Stimulated activated CD4-positive, alpha-beta T cell treated with anti-CD3 and anti-CD28 coated beads, Interleukin-4, amount 100 ng/mL, for 24 hours (primary cell): ENCODE data around the gene SF1.

Experiments used
- DNase-seq: peaks from one replicate; pipeline ENCODE4 v3.0.0-alpha.2; 2020

The SF1 gene

DNA sequence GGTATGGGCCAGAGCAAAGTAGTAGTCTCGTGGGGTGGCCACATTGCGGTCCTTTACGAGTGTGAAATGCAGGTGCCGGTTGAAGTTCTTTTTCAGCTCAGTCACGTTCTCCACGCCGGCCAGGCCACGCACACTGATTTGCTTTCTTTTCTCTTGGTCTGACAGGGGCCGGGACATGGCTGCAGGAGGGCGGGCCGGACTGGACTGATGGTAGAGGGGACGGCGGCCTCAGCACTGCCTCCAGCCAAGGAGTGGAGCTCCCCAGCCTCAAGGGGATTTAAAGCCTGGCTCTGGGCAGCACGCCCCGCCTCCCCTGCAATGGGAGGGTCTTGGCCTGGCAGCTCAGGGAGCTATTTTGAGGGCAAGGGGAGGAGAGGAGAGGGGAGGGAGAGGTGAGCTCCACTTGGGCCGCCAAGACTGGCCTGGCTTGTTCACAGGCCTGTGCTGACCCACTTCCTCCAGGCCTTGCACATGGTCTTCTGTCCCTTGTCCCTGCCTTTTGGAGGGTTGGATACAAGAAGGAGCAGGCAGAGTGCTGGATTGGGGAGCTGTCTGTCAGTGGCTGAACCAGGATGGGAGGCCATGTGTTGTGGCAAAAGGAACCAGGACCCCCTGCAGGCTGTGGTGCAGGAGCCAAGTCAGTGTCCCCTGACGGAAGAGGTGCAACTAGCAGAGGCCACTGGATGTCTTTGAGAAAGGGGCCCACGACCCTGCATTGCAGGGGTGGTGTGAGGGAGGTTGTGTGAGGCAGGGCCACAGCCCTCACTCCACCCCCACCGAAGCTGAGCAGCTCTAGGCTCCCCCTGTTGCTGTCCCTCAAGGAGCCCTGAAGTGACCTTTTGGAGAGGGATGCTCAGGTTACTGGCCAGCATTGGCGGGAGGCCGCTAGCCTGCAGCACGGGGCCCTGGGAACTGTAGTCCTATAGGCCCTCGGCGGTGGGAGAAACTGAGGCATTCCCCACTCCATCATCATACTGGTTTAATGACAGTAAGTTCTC is 18.3 kb downstream of the SF1 start, which contains the start of gene PYGM:
PYGM (minus strand) TSS at position 253 of the 998 bp plus-strand sequence; CDS start at position 177, 76 bp downstream.
- no peak for DNase-seq

- no peak for DNase-seq
These were observed 19.1 kb downstream of the SF1 start for GRCh38 chr11:64759131-64759721.

GRCh38 chr11:64758330-64759079 is 19.8 kb downstream of the SF1 start:
- DNase-seq, result no peak

DNA sequence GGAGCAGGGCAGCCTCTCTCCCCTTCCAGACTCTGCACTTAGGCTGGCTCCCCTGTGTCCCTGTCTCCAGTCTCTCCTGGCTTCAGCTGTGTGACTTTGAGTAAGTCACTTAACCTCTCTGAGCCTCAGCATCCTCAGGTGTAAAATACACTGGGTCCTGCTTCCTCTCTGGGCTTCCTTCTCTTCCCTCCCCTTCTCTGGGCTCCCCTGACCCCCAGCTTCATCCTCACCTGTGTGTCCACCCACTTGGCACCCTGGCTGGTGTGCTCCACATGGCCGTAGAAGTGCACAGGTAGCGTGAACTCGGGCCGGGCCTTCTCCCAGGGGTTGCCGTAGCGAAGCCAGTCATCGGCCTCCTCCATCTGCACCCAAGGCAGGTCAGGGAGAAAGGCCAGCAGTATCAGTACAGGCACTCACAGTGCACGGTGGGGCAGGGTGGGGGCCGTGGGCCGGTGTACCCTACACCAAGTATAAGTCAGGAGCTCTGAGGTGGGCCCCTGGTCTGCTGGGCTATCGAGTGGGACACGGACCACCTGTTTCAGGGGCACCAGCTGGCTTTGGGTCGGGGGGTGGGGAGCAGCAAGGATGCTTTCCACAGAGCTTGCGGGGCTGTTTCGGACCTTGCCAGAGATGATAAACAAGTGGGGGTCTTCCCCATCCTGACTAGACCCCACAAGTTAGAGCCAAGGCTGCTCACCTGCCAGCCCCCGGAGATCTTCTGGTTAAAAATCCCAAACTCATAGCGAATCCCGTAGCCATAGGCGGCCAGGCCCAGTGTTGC is 20.6 kb downstream of the SF1 start:
- no peak for DNase-seq

- no peak for DNase-seq
These were observed 22.5 kb downstream of the SF1 start for GRCh38 chr11:64755681-64756361.

DNA sequence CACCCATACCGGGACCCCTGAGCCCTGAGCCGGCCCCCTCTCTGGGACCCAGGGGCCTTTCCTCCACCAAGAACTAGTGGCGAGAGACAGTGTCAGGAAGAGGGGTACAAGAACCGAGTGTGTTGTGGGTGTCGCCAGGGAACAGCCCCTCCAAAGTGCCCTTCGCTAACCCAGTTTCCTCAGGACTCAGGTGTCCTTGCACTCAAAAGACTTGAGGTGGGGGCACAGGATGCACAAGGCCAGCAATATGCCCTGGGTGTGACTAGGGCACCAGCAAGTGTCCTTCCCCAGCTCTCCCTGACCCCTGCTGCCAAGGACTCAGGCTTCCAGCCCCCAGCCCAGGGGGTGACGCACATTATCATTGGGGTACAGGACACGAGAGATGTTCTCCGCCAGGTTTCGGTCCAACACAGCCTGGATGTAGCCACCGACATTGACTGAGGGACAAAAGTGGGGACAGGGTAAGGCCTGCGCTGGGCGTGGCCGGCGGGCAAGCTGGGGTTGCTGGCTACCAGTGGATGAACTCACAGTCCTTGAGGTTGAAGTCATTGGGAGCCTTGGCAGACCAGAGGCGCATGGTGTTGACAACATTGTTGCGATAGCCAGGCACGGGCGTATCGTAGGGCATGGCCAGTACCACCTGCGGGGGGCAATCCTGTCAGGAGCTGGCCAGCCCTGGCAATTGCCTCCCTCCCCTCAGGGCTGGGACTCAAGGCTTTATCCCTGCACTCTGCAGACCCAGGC is 23.3 kb downstream of the SF1 start:
- no peak for DNase-seq

- no peak for DNase-seq
These were observed 24.0 kb downstream of the SF1 start for GRCh38 chr11:64754124-64754918.

DNA sequence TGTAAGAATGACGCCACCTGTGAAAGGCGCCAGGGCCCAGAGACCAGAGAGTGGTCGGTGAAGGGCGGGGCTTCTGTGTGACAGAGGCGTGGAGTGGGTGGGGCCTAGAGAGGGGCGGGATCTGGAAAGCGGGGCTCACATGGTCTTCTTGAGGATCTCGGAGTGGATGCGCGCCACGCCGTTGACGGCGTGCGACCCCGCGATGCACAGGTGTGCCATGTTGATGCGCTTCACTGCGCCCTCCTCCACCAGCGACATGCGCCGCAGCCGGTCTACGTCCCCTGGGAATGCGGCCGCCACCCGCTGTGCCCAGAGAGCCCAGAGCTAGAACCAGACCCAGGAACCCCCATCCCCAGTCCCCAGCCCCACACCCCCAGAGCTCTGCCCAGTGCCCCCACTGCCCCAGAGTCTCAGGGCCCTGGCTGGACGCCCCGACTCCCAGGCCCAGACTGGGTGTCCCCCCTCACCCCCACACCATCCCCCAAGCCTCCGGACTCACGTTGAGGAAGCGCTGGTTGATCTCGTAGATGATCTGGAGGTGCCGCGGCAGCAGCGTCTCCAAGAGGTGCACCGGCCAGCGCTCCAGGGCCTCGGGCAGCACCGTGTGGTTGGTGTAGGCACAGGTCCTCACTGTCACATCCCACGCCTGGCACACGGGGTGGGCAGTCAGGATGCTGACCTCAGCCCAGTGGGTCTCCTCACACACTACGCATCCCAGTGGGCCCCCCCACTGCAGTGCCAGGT is 24.8 kb downstream of the SF1 start:
- DNase-seq, result no peak

GRCh38 chr11:64753019-64753379 is 25.3 kb downstream of the SF1 start:
- DNase-seq, result no peak

DNA sequence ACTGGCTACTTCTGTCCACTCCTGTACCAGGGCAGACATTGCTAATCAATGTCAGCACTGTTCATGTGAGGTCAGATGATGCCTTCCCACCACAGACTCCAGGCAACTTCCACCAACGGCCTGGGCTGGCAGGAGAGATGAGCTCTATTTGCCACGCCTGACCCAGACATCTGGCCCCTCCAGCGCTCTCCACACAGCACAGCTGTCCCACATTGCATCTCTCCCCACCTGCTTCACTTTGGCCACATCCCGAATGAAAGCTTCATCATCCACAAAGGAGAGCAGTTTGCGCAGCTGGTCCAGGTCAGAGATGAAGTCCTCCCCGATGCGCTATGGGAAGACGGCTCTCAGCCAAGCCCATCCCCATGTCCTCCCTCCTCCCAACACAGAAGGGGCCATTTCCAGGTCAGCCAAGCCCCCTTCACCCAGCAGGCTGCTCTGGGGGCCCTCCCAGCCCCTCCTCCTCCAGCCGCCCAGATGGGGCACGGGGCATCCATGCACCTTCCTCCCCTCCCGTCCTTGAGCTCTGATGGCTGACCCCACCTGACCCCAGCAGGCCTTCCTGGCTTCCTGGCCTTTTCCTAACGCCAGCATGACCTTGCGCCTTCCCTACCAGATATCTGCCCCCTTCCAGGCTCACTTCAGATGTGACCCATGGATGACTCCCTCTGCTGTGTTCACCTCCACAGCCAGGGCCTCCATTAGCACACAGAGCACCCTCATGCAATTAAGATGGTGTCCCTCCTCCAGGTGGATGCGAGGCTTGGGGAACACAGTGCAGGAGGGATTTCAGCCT is 26.0 kb downstream of the SF1 start:
- no peak for DNase-seq

- no peak for DNase-seq
These were observed 26.8 kb downstream of the SF1 start for GRCh38 chr11:64751580-64751979.

DNA sequence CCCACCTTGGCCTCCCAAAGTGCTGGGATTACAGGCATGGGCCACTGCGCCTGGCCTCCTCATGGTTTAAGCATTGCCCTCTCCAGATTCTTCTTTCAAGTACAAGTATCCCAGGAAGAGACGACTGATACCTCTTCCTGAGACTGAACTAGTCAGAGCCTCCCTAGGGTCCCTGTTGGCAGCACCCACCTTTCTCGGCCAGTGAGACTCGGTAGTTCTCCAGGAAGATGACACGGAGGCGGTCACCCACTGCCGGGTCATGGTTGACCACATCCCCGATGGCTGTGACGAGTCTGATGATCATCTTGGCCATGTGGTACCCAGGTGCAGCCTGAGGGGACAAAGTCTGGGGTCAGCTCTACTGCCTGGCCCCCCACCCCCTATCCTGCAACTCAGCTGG is 27.2 kb downstream of the SF1 start:
- DNase-seq, result no peak

- DNase-seq, result no peak
These were observed 27.8 kb downstream of the SF1 start for GRCh38 chr11:64750361-64751054.

- no peak for DNase-seq
These were observed 30.2 kb downstream of the SF1 start for GRCh38 chr11:64747961-64748665.

- DNase-seq, result no peak
These were observed 31.9 kb downstream of the SF1 start for GRCh38 chr11:64746486-64746885.

- DNase-seq, result peak; percentile 54
These were observed 32.6 kb downstream of the SF1 start for GRCh38 chr11:64745521-64746328.

GRCh38 chr11:64745189-64745520 is 33.2 kb downstream of the SF1 start:
- DNase-seq, result peak; percentile 57
